GM18861 (cell line): ENCODE measurements around the gene PTK7.
"Not testable (repeated sequence)": the region's sequence is repeated elsewhere in the genome, so short reads cannot be mapped to it uniquely, and the experiment has no call there.

ENCODE experiments used
- ATAC-seq: cut with Tn5 transposase; IDR thresholded peaks from one replicate; pipeline ENCODE4 v1.9.1; 2021; ENCODE audit not compliant: unreplicated experiment

PTK7 gene

GRCh38 chr6:43117466-43117865, 41.4 kb downstream of the PTK7 start:
- ATAC-seq, result not testable (repeated sequence)

GRCh38 chr6:43119482-43119881, 43.4 kb downstream of the PTK7 start:
- no peak for ATAC-seq

GRCh38 chr6:43120101-43120763, 44.1 kb downstream of the PTK7 start:
- no peak for ATAC-seq

GRCh38 chr6:43120944-43121913, 45.1 kb downstream of the PTK7 start:
- no peak for ATAC-seq

GRCh38 chr6:43122146-43122545, 46.0 kb downstream of the PTK7 start:
- no peak for ATAC-seq

- no peak for ATAC-seq
These were observed 47.6 kb downstream of the PTK7 start for GRCh38 chr6:43123461-43124314.

- ATAC-seq, result no peak
These were observed 48.4 kb downstream of the PTK7 start for GRCh38 chr6:43124481-43124880.

GRCh38 chr6:43125119-43125518, 49.0 kb downstream of the PTK7 start:
- no peak for ATAC-seq

GRCh38 chr6:43125555-43125954, 49.4 kb downstream of the PTK7 start:
- no peak for ATAC-seq

- no peak for ATAC-seq
These were observed 51.1 kb downstream of the PTK7 start for GRCh38 chr6:43127180-43127579.

GRCh38 chr6:43127877-43128276, 51.8 kb downstream of the PTK7 start:
- ATAC-seq, result no peak

GRCh38 chr6:43128926-43129325, 52.8 kb downstream of the PTK7 start:
- ATAC-seq, result no peak

GRCh38 chr6:43129434-43130194, 53.5 kb downstream of the PTK7 start:
- ATAC-seq, result no peak

- no peak for ATAC-seq
These were observed 54.3 kb downstream of the PTK7 start for GRCh38 chr6:43130429-43130828.

- ATAC-seq, result not testable (repeated sequence)
These were observed 55.3 kb downstream of the PTK7 start for GRCh38 chr6:43131379-43131778.

GRCh38 chr6:43138267-43138666, 62.2 kb downstream of the PTK7 start:
- no peak for ATAC-seq

- ATAC-seq, result not testable (repeated sequence)
These were observed 63.9 kb downstream of the PTK7 start for GRCh38 chr6:43139973-43140372.

- no peak for ATAC-seq
These were observed 65.5 kb downstream of the PTK7 start for GRCh38 chr6:43141644-43142043.

- no peak for ATAC-seq
These were observed 66.0 kb downstream of the PTK7 start for GRCh38 chr6:43142101-43142500.
